NAMALWA (cell line): Measurements from ENCODE around the gene NDUFB11.

Source experiments
- DNase-seq: peaks from one replicate; pipeline ENCODE4 v3.0.0-alpha.2; 2015; ENCODE audit warnings: low spot score

NDUFB11 gene

GRCh38 chrX:47144626-47145394, at the start of gene NDUFB11, which contains the start of gene RBM10:
NDUFB11 (minus strand) TSS chrX:47144702; CDS start chrX:47144679, 23 bp downstream.
RBM10 (plus strand) TSS chrX:47145221; CDS start chrX:47147482, 2,261 bp downstream.
- peak; percentile 95 for DNase-seq

- peak; percentile 96 for DNase-seq
These were observed 49.1 kb upstream of the NDUFB11 start, which contains the start of gene UBA1 for GRCh38 chrX:47193475-47194193. UBA1 (plus strand) TSS chrX:47193829; CDS start chrX:47198803, 4,974 bp downstream.

- peak; percentile 48 for DNase-seq
These were observed 47.4 kb upstream of the NDUFB11 start for GRCh38 chrX:47191806-47192401.

- DNase-seq = peak; percentile 80
These were observed 46.8 kb upstream of the NDUFB11 start for GRCh38 chrX:47191331-47191730.

- DNase-seq = peak; percentile 93
These were observed 46.2 kb upstream of the NDUFB11 start for GRCh38 chrX:47190445-47191269.

GRCh38 chrX:47189906-47190305, 45.4 kb upstream of the NDUFB11 start:
- no peak for DNase-seq

GRCh38 chrX:47187106-47187677, 42.7 kb upstream of the NDUFB11 start:
- DNase-seq = peak; percentile 16

GRCh38 chrX:47186096-47186740, 41.7 kb upstream of the NDUFB11 start:
- DNase-seq = no peak

- no peak for DNase-seq
These were observed 40.7 kb upstream of the NDUFB11 start for GRCh38 chrX:47185241-47185640.

GRCh38 chrX:47184486-47184885, 40.0 kb upstream of the NDUFB11 start:
- DNase-seq = no peak

GRCh38 chrX:47182106-47182700, 37.7 kb upstream of the NDUFB11 start:
- no peak for DNase-seq

GRCh38 chrX:47181301-47181700, 36.8 kb upstream of the NDUFB11 start:
- DNase-seq = no peak

- no peak for DNase-seq
These were observed 35.8 kb upstream of the NDUFB11 start for GRCh38 chrX:47180346-47180745.

- no peak for DNase-seq
These were observed 35.4 kb upstream of the NDUFB11 start for GRCh38 chrX:47179928-47180255.

- DNase-seq = no peak
These were observed 34.9 kb upstream of the NDUFB11 start for GRCh38 chrX:47179221-47179927.

GRCh38 chrX:47178337-47178736, 33.8 kb upstream of the NDUFB11 start:
- DNase-seq = no peak

GRCh38 chrX:47177079-47177478, 32.6 kb upstream of the NDUFB11 start:
- no peak for DNase-seq

- no peak for DNase-seq
These were observed 31.7 kb upstream of the NDUFB11 start for GRCh38 chrX:47176101-47176740.

GRCh38 chrX:47175588-47175980, 31.1 kb upstream of the NDUFB11 start:
- DNase-seq = no peak
